Measurements from ENCODE around the gene ORC6.

DNA sequence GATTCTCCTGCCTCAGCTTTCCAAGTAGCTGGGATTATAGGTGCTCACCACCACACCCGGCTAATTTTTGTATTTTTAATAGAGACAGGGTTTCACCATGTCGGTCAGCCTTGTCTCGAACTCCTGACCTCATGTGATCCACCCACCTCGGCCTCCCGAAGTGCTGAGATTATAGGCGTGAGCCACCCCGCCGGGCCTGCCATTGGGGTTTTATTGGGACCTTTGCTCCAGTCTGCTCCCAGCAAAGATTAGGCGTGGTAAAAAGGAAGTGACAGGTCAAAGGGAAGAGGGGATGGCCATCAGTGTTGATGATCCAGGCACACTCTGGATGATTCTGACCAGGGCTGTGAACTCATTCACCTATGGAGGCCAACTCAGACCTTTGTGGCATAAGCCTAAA lies 38.2 kb downstream of the ORC6 start:
- TF ChIP-seq, protein P1, sequence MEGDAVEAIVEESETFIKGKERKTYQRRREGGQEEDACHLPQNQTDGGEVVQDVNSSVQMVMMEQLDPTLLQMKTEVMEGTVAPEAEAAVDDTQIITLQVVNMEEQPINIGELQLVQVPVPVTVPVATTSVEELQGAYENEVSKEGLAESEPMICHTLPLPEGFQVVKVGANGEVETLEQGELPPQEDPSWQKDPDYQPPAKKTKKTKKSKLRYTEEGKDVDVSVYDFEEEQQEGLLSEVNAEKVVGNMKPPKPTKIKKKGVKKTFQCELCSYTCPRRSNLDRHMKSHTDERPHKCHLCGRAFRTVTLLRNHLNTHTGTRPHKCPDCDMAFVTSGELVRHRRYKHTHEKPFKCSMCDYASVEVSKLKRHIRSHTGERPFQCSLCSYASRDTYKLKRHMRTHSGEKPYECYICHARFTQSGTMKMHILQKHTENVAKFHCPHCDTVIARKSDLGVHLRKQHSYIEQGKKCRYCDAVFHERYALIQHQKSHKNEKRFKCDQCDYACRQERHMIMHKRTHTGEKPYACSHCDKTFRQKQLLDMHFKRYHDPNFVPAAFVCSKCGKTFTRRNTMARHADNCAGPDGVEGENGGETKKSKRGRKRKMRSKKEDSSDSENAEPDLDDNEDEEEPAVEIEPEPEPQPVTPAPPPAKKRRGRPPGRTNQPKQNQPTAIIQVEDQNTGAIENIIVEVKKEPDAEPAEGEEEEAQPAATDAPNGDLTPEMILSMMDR (IDR thresholded peaks at IDR 0.05; ENCODE audit: low read length): no peak
- TF ChIP-seq EZH2 (optimal IDR thresholded peaks at IDR 0.05; ENCODE audit: low read depth, low read length): no peak
- no peak for TF ChIP-seq EZH2phosphoT487 (IDR thresholded peaks at IDR 0.05; ENCODE audit: low read length)

Data from MM.1S (cell line).